Large intestine (tissue), 3 donors: ENCODE measurements around the gene SBNO2. TPM values are rescaled to one million over a fixed set of nuclear protein-coding genes. Genes with fewer than 3 reads are reported as not detected.
A peak's percentile ranks its signal among the peaks of the same experiment; 100 is the strongest.
"Not testable (repeated sequence)": the region's sequence is repeated elsewhere in the genome, so short reads cannot be mapped to it uniquely, and the experiment has no call there.

Source experiments
- DNase-seq, 2 donors: peaks; one replicate each; pipeline versions ENCODE4 v3.0.0 to v3.0.0-alpha.2; 2013
- H3K27ac ChIP-seq: one replicate; pipeline ENCODE4 v1.5.1; 2013; ENCODE audit warnings: low read length
- H3K27me3 ChIP-seq: 2 replicates; pipeline ENCODE4 v1.6.1; 2013; ENCODE audit warnings: low read length; ENCODE audit not compliant: control insufficient read depth, insufficient read depth
- H3K36me3 ChIP-seq: 2 replicates; pipeline ENCODE4 v1.6.1; 2013; ENCODE audit warnings: low read length; ENCODE audit not compliant: control insufficient read depth, insufficient read depth
- H3K4me1 ChIP-seq: one replicate; pipeline ENCODE4 v1.6.1; 2013; ENCODE audit warnings: low read length; ENCODE audit not compliant: control insufficient read depth, insufficient read depth
- H3K4me3 ChIP-seq: one replicate; pipeline ENCODE4 v1.5.1; 2013; ENCODE audit warnings: low read length
- H3K9me3 ChIP-seq: one replicate; pipeline ENCODE4 v1.6.1; 2013; ENCODE audit warnings: mild to moderate bottlenecking, low read depth, low read length, moderate library complexity; ENCODE audit not compliant: control insufficient read depth
- WGBS: methylation state at CpG from one replicate; pipeline ENCODE4 v1.1.5; 2013; ENCODE audit warnings: low lambda C conversion rate; ENCODE audit not compliant: insufficient coverage; 5-methylcytosine and 5-hydroxymethylcytosine counted together
- polyA plus RNA-seq: library from polyadenylated mRNA; unstranded; fragments of 120-200 nt; gene quantifications from one replicate; pipeline ENCODE4 v1.2.1, GENCODE V29; 2013

The SBNO2 gene
- polyA plus RNA-seq, 1 donor: 25.1 TPM

GRCh38 chr19:1206150-1206863 lies 32.2 kb upstream of the SBNO2 start:
- Histone ChIP-seq H3K27me3 (no peaks in the 10 kb centered on the region), H3K27ac (peak overlapping the region; percentile 92), H3K36me3 (peaks cover 12% of the 10 kb centered on the region), H3K4me1 (peaks cover 41% of the 10 kb centered on the region), H3K9me3 (peaks cover 2% of the 10 kb centered on the region), H3K4me3 (peak overlapping the region; percentile 98)
- no peak for DNase-seq
- no CpG with 5 or more reads among the region's 78 CpGs for WGBS

GRCh38 chr19:1205114-1206099 lies 31.3 kb upstream of the SBNO2 start, which contains the start of gene STK11:
TSS of gene STK11 (plus strand) at chr19:1205778. CDS start at chr19:1206914, 1,136 bp downstream.
- peak; percentile 97 to 99 for DNase-seq
- Histone ChIP-seq H3K36me3 (peaks cover 9% of the 10 kb centered on the region), H3K27me3 (no peaks in the 10 kb centered on the region), H3K4me1 (peaks cover 40% of the 10 kb centered on the region), H3K9me3 (no peaks in the 10 kb centered on the region), H3K4me3 (peak within 1 kb of the TSS; percentile 98), H3K27ac (peak within 1 kb of the TSS; percentile 92)
- no CpG with 5 or more reads among the region's 114 CpGs for WGBS

GRCh38 chr19:1200614-1201013 lies 26.5 kb upstream of the SBNO2 start:
- H3K27me3 ChIP-seq, H3K27ac ChIP-seq, H3K4me3 ChIP-seq, DNase-seq, H3K36me3 ChIP-seq, H3K9me3 ChIP-seq: not testable (repeated sequence)
- no CpG with 5 or more reads among the region's 4 CpGs for WGBS
- peaks cover 21% of the 10 kb centered on the region for H3K4me1 ChIP-seq

- no peak overlapping the region for H3K4me3 ChIP-seq
- H3K36me3 ChIP-seq: no peaks in the 10 kb centered on the region
- H3K27ac ChIP-seq: no peak overlapping the region
- no peak for DNase-seq
- no peaks in the 10 kb centered on the region for H3K9me3 ChIP-seq
- no peaks in the 10 kb centered on the region for H3K27me3 ChIP-seq
- H3K4me1 ChIP-seq: peaks cover 15% of the 10 kb centered on the region
- WGBS: no CpG with 5 or more reads among the region's 10 CpGs
Measured at GRCh38 chr19:1199531-1199930, 25.5 kb upstream of the SBNO2 start.

- Histone ChIP-seq H3K9me3 (no peaks in the 10 kb centered on the region), H3K27me3 (no peaks in the 10 kb centered on the region), H3K27ac (no peak overlapping the region), H3K4me3 (no peak overlapping the region), H3K4me1 (no peaks in the 10 kb centered on the region), H3K36me3 (no peaks in the 10 kb centered on the region)
- DNase-seq: no peak
- WGBS: no CpG with 5 or more reads among the region's 9 CpGs
Measured at GRCh38 chr19:1189419-1189818, 15.4 kb upstream of the SBNO2 start.

- Histone ChIP-seq H3K36me3 (no peaks in the 10 kb centered on the region), H3K27ac (peak overlapping the region; percentile 39), H3K9me3 (no peaks in the 10 kb centered on the region), H3K4me1 (peaks cover 27% of the 10 kb centered on the region), H3K4me3 (no peak overlapping the region), H3K27me3 (no peaks in the 10 kb centered on the region)
- no CpG with 5 or more reads among the region's 19 CpGs for WGBS
- DNase-seq: peak; percentile 80 to 88
Measured at GRCh38 chr19:1183543-1184172, 9.6 kb upstream of the SBNO2 start.

GRCh38 chr19:1182727-1183126 lies 8.7 kb upstream of the SBNO2 start:
- Histone ChIP-seq H3K4me3 (no peak overlapping the region), H3K27ac (no peak overlapping the region), H3K36me3 (no peaks in the 10 kb centered on the region), H3K27me3 (no peaks in the 10 kb centered on the region), H3K9me3 (no peaks in the 10 kb centered on the region), H3K4me1 (peaks cover 27% of the 10 kb centered on the region)
- WGBS: no CpG with 5 or more reads among the region's 11 CpGs
- DNase-seq: no peak

- Histone ChIP-seq H3K9me3 (no peaks in the 10 kb centered on the region), H3K27ac (no peak overlapping the region), H3K36me3 (no peaks in the 10 kb centered on the region), H3K4me1 (peaks cover 27% of the 10 kb centered on the region), H3K4me3 (no peak overlapping the region), H3K27me3 (no peaks in the 10 kb centered on the region)
- no CpG with 5 or more reads among the region's 10 CpGs for WGBS
- no peak for DNase-seq
Measured at GRCh38 chr19:1182068-1182467, 8.0 kb upstream of the SBNO2 start.

- peak in 1 of 2 donors; percentile 79 for DNase-seq
- H3K27me3 ChIP-seq: no peaks in the 10 kb centered on the region
- H3K27ac ChIP-seq: no peak overlapping the region
- WGBS: no CpG with 5 or more reads among the region's 11 CpGs
- no peak overlapping the region for H3K4me3 ChIP-seq
- no peaks in the 10 kb centered on the region for H3K36me3 ChIP-seq
- peaks cover 27% of the 10 kb centered on the region for H3K4me1 ChIP-seq
- H3K9me3 ChIP-seq: no peaks in the 10 kb centered on the region
Measured at GRCh38 chr19:1181606-1182005, 7.5 kb upstream of the SBNO2 start.
